PFSK-1 (cell line): ENCODE data around the gene CHGA.

Experiments used
- FOXP2 ChIP-seq: optimal IDR thresholded peaks from 2 replicates; pipeline ENCODE3; 2011; ENCODE audit warnings: borderline replicate concordance, control low read depth, inconsistent platforms; ENCODE audit not compliant: insufficient read depth; ENCODE audit errors: extremely low read length, extremely low read depth
- POLR2AphosphoS5 ChIP-seq: IDR thresholded peaks from 2 replicates; pipeline ENCODE4 v1.6.1; 2012; ENCODE audit warnings: low read depth, mild to moderate bottlenecking, control low read depth, low read length, moderate library complexity
- SIN3A ChIP-seq: IDR thresholded peaks from 2 replicates; pipeline ENCODE4 v1.6.1; 2012; ENCODE audit warnings: mild to moderate bottlenecking, low read length, moderate library complexity, borderline replicate concordance; ENCODE audit not compliant: insufficient read depth
- TAF1 ChIP-seq: IDR thresholded peaks from 2 replicates; pipeline ENCODE4 v1.6.1; 2012; ENCODE audit warnings: low read length, control low read depth, borderline replicate concordance; ENCODE audit not compliant: insufficient read depth
- TF ChIP-seq, protein P1 (sequence below), 2 experiments: IDR thresholded peaks; 2 replicates each; pipeline versions ENCODE4 v1.6.1 to v1.8.0; 2011 to 2012; ENCODE audit warnings: low read depth in 2 of 2, low read length in 2 of 2, control low read depth in 1 of 2, inconsistent platforms in 1 of 2, mild to moderate bottlenecking in 1 of 2, moderate library complexity in 1 of 2; ENCODE audit not compliant: insufficient read depth in 1 of 2

The CHGA gene

GRCh38 chr14:92976268-92976667 lies 53.3 kb downstream of the CHGA start:
- no peak for TF ChIP-seq POLR2AphosphoS5
- no peak for TF ChIP-seq SIN3A
- TF ChIP-seq FOXP2: no peak
- TF ChIP-seq, protein P1, sequence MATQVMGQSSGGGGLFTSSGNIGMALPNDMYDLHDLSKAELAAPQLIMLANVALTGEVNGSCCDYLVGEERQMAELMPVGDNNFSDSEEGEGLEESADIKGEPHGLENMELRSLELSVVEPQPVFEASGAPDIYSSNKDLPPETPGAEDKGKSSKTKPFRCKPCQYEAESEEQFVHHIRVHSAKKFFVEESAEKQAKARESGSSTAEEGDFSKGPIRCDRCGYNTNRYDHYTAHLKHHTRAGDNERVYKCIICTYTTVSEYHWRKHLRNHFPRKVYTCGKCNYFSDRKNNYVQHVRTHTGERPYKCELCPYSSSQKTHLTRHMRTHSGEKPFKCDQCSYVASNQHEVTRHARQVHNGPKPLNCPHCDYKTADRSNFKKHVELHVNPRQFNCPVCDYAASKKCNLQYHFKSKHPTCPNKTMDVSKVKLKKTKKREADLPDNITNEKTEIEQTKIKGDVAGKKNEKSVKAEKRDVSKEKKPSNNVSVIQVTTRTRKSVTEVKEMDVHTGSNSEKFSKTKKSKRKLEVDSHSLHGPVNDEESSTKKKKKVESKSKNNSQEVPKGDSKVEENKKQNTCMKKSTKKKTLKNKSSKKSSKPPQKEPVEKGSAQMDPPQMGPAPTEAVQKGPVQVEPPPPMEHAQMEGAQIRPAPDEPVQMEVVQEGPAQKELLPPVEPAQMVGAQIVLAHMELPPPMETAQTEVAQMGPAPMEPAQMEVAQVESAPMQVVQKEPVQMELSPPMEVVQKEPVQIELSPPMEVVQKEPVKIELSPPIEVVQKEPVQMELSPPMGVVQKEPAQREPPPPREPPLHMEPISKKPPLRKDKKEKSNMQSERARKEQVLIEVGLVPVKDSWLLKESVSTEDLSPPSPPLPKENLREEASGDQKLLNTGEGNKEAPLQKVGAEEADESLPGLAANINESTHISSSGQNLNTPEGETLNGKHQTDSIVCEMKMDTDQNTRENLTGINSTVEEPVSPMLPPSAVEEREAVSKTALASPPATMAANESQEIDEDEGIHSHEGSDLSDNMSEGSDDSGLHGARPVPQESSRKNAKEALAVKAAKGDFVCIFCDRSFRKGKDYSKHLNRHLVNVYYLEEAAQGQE (IDR thresholded peaks at IDR 0.05; ENCODE audit: insufficient read depth in 1 of 2, low read depth in 2 of 2, low read length in 2 of 2): no peak
- no peak for TF ChIP-seq TAF1

GRCh38 chr14:92978229-92979021 lies 55.5 kb downstream of the CHGA start:
- TF ChIP-seq FOXP2 (no peak), SIN3A (no peak), TAF1 (no peak), POLR2AphosphoS5 (no peak)
- TF ChIP-seq, protein P1 (IDR thresholded peaks at IDR 0.05; ENCODE audit: insufficient read depth in 1 of 2, low read depth in 2 of 2, low read length in 2 of 2): no peak

DNA sequence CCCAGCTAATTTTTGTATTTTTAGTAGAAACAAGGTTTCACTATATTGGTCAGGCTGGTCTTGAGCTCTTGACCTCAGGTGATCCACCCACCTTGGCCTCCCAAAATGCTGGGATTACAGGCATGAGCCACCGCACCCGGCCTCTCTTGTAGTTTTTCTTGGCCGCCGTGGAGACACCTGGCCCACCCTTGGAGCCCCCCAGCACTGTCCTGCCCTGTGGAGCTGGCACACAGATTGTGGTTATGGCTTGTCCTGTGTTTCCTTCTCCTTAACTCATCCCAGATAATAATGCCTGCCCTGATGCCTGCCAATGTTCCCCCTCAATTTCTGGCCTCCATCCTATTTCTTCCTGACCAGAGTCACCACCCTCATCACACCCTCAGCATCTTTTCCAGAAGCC lies 57.9 kb downstream of the CHGA start:
- TF ChIP-seq POLR2AphosphoS5 (no peak), SIN3A (no peak), TAF1 (no peak), FOXP2 (no peak)
- TF ChIP-seq, protein P1 (IDR thresholded peaks at IDR 0.05; ENCODE audit: insufficient read depth in 1 of 2, low read depth in 2 of 2, low read length in 2 of 2): no peak

DNA sequence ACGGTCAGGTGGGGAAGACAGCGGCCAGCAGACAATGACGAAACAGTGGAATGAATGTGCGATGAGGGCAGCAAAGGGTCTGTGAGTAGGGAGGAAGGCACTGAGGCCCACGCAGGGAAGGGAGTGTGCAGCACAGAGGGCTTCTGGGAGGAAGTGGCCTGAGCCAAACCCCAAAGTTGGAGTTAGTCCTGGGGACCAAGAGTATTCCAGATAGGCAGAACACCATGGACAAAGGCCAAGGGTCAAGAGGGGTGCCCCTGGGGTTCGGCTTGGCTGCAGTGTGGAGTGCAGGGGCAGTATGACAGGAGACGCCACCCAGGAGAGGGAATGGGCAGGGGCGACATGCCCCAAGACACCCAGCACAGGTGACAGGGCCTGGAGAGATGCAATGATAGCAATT lies 58.8 kb downstream of the CHGA start:
- TF ChIP-seq TAF1 (no peak), POLR2AphosphoS5 (no peak), SIN3A (no peak), FOXP2 (no peak)
- TF ChIP-seq, protein P1 (IDR thresholded peaks at IDR 0.05; ENCODE audit: insufficient read depth in 1 of 2, low read depth in 2 of 2, low read length in 2 of 2): no peak
